ENCODE data around the gene TMEM242.

- no peak for TF ChIP-seq CTCF (conservative IDR thresholded peaks at IDR 0.05; ENCODE audit: low read depth, low read length)
- no peak for TF ChIP-seq POLR2A (IDR thresholded peaks at IDR 0.05; ENCODE audit: low read depth, low read length)
- TF ChIP-seq RFX5 (IDR thresholded peaks at IDR 0.05; ENCODE audit: low read depth, low read length), result no peak
- no peak for TF ChIP-seq CEBPB (IDR thresholded peaks at IDR 0.05; ENCODE audit: low read depth, low read length)
- no peak for TF ChIP-seq CHD1 (IDR thresholded peaks at IDR 0.05; ENCODE audit: low read depth, low read length)
- TF ChIP-seq MXI1 (IDR thresholded peaks at IDR 0.05; ENCODE audit: borderline replicate concordance, low read depth, low read length), result no peak
- no peak for TF ChIP-seq RCOR1 (IDR thresholded peaks at IDR 0.05; ENCODE audit: insufficient replicate concordance, low read length)
- TF ChIP-seq MAZ (IDR thresholded peaks at IDR 0.05; ENCODE audit: borderline replicate concordance, low read depth, low read length), result no peak
- no peak for TF ChIP-seq BHLHE40 (IDR thresholded peaks at IDR 0.05; ENCODE audit: low read depth, low read length)
- no peak for TF ChIP-seq MAFK (IDR thresholded peaks at IDR 0.05; ENCODE audit: low read depth, low read length)
These were observed 25.0 kb downstream of the TMEM242 start for GRCh38 chr6:157298216-157298724.
